ENCODE results near the gene TGOLN2.

TGOLN2 gene

DNA sequence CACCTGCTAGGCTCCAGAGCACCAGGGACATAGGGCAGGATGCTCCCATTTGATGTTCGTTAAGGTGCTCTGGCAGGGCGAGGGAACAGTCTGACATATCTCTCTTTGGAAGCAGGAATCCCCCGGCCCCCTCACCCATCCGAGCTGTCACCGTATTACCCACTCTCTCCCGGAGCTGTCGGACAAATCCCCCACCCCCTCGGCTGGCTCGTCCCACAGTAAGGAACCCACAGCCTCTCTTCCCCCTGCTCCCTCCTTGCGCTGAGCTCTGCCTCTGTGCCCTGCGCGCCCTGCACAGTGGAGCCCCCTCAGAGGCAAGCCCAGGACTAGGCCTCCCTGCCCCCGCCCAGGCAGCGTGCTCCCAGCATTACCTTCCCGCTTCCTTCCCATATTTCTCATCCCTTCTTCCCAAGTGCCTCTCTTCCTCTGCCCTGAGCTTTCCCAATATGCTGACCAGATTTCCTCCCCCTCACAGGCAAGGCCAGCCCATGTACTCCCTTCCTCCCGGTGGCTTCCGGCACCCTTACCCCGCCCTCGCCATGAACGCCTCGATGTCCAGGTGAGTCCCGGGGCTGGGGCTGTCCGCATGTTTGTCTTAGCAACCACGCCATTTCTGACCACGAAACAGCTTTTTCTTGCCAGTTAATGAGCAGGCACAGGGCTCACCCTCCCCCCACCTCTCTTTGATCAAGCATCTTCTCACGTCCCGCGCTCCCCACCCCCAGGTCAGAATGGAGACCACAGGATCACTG is 23.8 kb downstream of the TGOLN2 start:
- no peak for DNase-seq

DNA sequence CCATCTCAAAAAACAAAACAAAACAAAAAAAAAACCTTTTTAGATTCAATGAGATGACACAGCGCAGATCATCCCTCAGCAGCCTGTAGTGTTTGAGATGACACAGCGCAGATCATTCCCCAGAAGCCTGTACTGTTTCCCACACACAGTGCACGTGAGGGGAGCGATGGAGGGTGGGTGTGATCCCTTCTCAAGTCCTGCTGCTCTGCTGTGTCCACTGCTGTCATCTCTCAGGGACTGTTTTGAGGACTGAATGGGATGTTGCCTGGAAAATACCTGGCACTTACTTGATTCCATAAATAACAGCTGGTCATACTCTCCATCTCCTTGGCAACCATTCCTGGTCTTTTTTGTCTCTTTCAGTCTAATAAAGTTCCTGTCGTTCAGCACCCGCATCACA is 25.7 kb downstream of the TGOLN2 start:
- DNase-seq, result no peak

DNA sequence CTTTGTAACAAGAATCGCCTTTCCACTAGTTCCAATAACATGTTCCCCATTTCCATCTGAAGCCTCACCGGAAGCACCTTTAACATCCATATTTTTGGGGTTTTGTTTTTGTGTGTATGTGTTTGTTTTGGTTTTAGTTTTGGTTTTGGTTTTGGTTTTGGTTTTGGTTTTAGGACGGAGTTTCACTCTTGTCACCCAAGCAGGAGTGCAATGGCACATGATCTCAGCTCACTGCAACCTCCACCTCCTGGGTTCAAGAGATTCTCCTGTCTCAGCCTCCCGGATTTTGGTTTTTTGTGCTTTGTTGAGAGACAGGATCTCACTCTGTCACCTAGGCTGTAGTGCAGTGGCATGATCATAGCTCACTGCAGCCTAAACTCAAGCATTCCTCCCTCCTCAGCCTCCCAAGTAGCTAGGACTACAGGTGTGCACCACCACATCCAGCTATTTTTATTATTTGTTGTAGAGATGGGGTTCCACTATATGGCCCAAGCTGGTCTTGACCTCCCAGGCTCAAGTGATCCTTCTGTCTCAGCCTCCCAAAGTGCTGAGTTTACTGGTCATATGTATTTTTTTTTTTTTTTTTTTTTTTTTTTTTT is 36.3 kb downstream of the TGOLN2 start:
- DNase-seq, result no peak

DNA sequence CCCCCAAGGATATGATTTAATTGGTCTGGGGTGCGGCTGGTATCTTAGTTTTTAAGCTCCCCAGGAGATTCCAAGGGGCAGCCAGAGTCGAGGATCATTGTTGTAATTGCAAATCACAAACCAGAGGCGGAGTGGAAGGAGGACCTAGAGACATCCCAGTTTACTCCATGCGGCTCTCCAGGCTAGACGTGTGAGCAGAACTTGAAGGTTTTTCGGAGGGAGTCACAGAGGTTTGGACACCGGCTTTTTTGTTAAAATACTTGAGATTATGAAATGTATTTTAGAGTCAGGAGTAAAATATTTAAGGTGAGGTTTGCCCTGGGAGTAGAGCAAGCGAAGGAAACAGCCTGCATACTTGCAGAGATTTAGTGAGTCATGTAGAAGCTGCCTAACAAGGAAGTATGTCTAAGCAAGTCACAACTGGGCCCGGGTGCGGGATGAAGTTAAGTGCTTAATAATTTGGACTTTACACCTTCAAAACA is 39.5 kb downstream of the TGOLN2 start:
- DNase-seq, result no peak

DNA sequence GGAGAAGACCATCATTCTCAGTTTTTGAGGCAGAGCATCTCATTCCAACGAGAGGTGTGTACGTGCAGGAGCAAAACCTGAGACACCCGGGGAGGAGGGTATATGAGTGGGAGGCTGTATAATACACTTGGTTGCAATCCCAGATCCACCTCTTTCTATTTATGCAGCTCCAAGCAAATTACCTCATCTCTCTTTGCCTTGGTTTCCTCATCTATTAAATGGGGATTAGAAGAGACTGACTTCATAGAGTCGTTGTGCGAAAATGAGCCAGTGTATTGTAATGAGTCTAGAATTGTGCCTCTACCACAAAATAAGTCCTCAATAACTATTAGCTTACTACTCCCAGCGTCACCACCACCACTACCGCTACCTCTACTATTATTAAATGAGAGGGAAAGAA is 40.1 kb downstream of the TGOLN2 start:
- DNase-seq, result no peak

DNA sequence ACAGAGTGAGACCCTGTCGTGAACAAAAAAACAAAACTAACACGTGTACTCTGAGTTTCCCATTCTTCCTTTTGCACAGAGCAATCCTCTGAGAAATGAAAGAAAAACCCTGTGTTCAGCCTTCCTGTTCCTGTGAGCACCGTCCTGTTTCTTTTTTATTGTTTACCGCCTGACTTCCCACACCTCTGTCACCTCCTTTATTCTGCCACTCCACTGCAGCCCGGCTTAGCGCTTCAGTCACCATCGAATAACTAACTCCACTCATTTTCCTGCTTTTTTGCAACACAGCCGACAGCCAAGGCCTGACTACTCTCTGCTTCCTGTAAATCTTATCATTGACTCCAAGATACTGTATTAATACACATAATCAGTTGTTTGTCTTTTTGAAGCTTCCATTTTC is 40.9 kb downstream of the TGOLN2 start:
- DNase-seq, result no peak

DNA sequence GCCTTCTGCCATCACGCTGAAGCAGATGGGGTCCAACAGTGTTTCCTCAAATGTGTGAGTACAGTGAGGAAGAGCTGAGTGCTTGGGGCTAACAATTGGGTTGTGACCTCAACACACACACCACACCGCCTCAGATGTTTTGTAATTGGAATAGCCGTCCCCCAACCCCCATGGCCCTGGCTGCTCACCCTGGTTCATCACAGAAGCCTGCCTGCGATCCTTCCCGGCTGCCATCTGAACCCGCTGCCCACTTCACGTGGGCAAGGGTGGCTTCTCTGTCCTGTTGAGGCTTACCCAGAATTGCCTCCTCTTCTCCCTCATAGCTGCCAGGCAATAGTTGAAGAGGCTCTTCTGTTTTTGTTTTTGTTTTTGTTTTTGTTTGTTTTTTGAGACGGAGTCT is 44.1 kb downstream of the TGOLN2 start:
- DNase-seq, result no peak

DNA sequence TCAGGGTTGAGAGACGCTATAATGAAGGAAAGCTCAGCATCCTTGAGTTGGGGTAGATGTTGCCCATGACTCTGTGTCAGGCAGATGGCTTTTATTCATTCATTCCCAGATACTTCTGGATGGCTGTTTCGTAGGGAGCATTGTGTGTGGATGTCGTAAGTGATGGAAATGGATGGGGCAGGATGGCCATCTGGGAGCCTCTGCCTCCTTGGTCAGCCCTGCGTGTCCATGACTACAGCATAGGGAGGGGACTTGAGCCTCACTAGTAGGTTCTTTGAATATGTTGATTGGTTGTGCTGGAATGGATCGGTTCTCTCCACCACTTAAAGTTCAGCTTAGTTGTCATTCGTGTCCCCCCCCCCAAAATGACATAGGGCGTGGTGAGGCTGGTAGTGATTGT is 44.9 kb downstream of the TGOLN2 start:
- DNase-seq, result no peak

DNA sequence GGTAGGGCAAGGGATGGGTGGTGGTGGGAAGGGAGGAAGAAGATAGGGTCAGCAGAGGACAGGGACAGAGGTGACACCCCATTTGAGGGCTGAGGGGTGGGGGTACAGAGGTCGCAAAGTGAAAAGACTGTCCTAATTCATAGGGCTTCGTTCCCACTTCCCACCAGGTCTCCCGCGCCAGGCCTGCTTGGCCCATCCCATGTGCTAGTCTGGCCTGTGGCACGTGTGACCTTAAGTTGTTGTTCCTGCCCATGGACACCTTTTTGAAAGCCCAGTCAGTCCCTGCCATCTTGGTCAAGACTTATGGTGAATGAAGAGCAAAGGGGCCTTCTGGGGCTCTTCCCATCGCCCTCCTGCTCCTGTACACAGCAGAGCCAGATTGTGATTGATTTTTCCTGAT is 46.2 kb downstream of the TGOLN2 start:
- DNase-seq, result no peak

DNA sequence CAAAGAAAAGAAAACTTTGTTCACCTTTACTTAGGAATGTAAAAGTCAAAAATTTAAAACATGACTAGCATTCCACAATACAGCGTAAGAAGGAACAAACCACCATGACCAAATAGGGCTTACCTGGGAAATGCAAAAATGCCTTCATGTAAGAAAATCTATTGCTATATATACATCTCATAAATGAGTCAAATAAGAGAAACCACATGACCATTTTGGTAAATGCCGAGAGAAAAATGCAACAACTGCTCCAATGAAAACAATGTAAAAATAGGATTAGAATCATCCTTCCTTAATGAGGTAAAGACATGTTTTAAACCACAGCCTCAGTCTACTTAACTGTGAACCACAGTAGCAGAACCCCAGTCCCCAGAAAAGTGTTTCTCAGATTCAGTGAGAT is 49.4 kb downstream of the TGOLN2 start:
- no peak for DNase-seq

DNA sequence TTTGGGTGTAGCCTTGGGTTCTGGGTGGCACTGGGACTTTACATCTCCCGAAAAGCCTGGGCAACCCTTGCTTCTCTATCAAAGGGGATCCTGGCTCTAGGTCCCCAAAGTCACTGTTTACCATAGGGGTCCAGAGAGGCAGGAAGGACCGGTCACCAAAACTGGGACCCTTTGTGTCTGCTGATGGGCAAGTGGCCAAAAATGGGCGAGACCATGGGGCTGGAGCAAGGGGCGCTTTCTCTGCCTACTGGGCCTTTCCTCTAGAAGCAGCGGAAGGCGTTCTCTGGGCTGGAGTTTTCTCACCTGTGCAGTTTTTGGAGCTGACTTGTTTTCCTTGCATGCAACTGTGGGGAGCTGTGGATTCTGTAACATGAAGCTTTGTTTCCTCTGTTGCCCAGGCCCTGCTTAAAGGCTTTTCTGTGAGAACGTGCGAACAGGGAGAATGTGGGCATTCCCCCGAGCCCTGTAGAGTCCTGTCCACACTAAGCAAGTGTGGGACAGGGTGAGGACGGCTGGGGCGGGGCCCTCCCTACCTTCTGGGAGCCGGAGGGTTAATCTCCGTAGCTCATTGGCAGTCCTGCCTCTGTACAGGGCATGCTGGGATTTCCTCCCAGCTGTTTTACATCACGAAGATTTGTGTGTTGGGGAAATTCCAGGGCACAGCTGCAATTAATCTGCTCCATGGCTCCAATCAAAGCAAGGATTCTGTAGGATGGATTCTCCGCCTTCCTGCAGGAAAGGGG is 50.2 kb downstream of the TGOLN2 start:
- DNase-seq, result no peak

DNA sequence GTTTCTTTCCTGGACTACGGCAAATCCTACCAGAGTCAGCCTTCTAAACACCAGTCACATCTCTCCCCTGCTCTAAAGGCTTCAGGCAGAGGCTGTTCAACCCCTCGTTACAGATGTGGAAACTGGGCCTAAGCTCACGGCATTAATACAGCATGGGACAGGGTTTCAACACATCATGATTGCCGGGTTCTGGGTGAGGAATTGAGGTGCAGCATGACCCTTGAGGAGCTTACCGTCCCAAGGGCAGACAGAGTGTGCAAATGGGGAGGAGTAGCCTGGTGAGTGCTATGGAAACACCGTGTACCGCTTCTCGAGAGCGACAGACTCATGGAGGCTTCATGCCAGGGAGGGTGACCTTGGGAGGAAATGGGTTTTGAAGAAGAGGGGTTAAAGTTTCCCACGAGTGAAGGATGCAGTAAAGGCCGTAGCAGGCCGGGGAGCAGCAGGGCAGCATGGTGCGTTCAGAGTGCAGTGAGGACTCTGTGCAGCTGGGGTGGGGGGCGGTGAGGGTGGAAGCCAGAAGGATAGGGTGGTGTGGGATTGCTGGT is 51.1 kb downstream of the TGOLN2 start:
- no peak for DNase-seq

DNA sequence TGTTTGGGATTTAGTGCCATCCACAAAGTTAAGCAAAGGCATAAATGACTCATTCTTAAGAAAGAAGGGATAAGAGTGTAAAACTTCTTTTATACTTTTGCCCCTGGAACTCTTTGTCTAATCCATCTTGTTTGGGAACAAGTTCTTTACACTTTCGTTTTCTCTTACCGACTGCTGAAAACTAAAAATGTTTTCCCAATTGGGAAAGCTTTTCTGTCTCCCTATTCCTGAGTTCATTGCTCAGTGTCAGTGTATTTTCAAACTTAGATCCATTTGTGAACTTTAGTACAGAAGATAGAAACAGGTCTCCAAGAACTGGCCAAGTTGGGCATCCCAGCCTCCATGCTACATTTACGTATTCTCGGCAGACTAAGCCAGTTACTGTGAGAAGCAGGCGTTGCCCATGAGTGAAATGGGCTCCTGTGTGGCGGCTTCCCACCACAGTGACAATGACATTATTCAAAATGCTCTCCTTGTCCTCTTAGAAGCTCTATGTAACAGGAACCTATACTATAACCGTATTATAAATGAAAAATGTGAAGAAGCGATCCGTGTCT is 51.7 kb downstream of the TGOLN2 start:
- no peak for DNase-seq

DNA sequence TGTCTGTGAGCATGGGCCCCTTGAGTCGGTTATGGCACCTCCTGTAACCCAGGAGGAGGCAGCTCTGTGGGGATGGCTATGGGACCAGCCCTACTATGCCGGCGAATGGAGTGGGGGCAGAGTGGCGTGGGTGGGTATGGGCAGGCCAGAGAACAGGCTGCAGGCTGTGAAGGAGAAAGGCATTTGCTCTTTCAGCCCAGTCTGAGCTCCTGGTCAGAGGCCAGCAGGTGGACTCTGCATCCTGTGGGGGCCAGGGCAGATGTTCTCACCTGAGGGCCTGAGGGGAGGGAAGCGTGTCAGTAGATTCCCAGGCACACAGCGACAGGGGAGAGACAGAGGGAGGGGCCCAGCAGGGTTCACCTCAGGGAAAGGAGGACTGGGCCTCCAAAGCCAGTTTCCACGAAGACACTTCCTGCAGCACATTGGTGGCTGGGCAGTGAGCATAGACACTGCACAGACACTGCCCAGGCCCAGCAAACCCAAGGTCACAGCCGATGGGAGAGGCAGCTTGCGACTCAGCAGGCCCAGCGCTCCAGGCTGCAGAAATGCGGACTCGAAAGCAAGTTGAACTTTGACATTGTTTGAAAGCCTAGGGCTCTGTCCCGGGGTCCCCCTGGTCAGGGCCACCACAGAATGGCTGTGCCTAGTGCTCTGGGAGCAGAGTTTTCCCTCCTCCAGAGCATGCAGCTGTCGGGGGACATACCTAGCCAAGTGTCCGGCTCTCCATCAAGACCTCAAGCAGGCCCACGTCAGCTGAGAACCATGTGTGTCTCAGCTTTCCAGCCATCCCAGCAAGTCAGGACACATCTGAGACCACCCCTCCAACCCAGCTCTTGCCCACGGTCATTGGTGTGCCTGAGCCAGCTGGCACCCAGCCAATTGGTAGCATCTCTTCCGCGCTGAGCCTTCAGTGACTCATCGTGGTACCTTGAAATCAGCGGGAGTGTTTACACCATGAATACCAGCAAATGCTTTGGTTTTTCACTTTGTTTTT is 53.8 kb downstream of the TGOLN2 start:
- DNase-seq, result no peak

DNA sequence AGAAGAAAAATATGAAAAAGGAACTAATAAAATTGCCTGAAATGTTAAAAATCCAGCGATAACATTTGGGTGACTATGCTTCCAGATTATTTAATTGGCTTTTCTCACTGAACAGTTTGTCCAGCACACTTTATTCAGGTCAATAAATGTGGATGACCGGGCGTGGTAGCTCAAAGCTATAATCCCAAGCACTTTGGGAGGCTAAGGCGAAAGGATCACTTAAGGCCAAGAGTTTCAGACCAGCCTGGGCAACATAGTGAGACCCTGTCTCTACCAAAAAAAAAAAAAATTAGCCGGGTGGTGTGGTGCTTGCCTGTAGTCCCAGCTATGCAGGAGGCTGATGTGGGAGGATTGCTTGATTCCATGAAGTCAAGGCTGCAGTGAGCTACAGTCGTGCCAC is 55.4 kb downstream of the TGOLN2 start:
- DNase-seq, result no peak

DNA sequence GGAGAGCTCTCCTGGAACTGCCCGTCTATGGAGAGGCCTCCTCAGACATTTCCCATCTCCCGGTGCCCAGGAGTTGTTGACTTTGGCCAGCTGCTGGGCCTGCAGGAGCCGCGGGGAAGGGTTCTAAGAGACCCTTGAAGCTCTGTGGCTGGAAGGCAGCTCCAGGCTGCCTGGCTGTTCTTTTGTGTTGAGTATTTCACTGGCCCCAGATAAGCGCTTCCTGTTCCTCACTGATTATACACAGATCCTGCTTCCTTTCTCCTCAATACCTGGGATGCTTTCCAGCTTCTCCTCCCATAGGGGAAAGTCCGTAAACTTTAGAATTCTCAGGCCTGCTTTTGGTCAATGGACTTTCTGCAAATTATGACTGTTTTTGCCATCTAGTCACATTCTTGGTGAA is 57.8 kb downstream of the TGOLN2 start:
- no peak for DNase-seq

Measured in activated CD8-positive, alpha-beta memory T cell treated with anti-CD3 and anti-CD28 coated beads, Interleukin-2, amount 50 U/mL, for 48 hours (primary cell).